ENCODE data around the gene VTCN1. TPM values are rescaled to one million over a fixed set of nuclear protein-coding genes. Genes with fewer than 3 reads are reported as not detected.

Gene VTCN1
- polyA plus RNA-seq, 2 donors, result 0.06 TPM; not detected in 1

GRCh38 chr1:117138106-117138505, 72.6 kb downstream of the VTCN1 start:
- no peak overlapping the region for H3K27ac ChIP-seq (ENCODE audit: low read depth in 2 of 2, low read length in 1 of 2)

GRCh38 chr1:117137281-117137855, 73.4 kb downstream of the VTCN1 start:
- Histone ChIP-seq H3K4me1 (ENCODE audit: control insufficient read depth in 2 of 2, insufficient read depth in 2 of 2, low read length in 1 of 2) (no peaks in the 10 kb centered on the region), H3K27ac (ENCODE audit: low read depth in 2 of 2, low read length in 1 of 2) (no peak overlapping the region), H3K36me3 (ENCODE audit: control insufficient read depth in 2 of 2, insufficient read depth in 2 of 2, low read length in 1 of 2) (no peaks in the 10 kb centered on the region), H3K9me3 (ENCODE audit: control insufficient read depth in 2 of 2, insufficient read depth in 1 of 2, low read depth in 1 of 2, low read length in 1 of 2) (no peaks in the 10 kb centered on the region), H3K27me3 (ENCODE audit: control insufficient read depth in 1 of 2, insufficient read depth in 2 of 2, low read length in 2 of 2) (no peaks in the 10 kb centered on the region), H3K4me3 (ENCODE audit: low read depth in 1 of 2, low read length in 2 of 2) (no peak overlapping the region)
- 77 to 82% methylated on average over 3 of the region's 3 CpGs for WGBS, 2 donors

More at GRCh38 chr1:117138106-117138505, 72.6 kb downstream of the VTCN1 start:
- Histone ChIP-seq H3K4me3 (ENCODE audit: low read depth in 1 of 2, low read length in 2 of 2) (no peak overlapping the region), H3K9me3 (ENCODE audit: control insufficient read depth in 2 of 2, insufficient read depth in 1 of 2, low read depth in 1 of 2, low read length in 1 of 2) (no peaks in the 10 kb centered on the region), H3K4me1 (ENCODE audit: control insufficient read depth in 2 of 2, insufficient read depth in 2 of 2, low read length in 1 of 2) (no peaks in the 10 kb centered on the region), H3K36me3 (ENCODE audit: control insufficient read depth in 2 of 2, insufficient read depth in 2 of 2, low read length in 1 of 2) (no peaks in the 10 kb centered on the region), H3K27me3 (ENCODE audit: control insufficient read depth in 1 of 2, insufficient read depth in 2 of 2, low read length in 2 of 2) (no peaks in the 10 kb centered on the region)
- WGBS, 2 donors, result 93 to 95% methylated on average over 3 of the region's 3 CpGs

GRCh38 chr1:117136749-117137148, 74.0 kb downstream of the VTCN1 start:
- Histone ChIP-seq H3K4me3 (ENCODE audit: low read depth in 1 of 2, low read length in 2 of 2) (no peak overlapping the region), H3K27me3 (ENCODE audit: control insufficient read depth in 1 of 2, insufficient read depth in 2 of 2, low read length in 2 of 2) (no peaks in the 10 kb centered on the region), H3K9me3 (ENCODE audit: control insufficient read depth in 2 of 2, insufficient read depth in 1 of 2, low read depth in 1 of 2, low read length in 1 of 2) (no peaks in the 10 kb centered on the region), H3K27ac (ENCODE audit: low read depth in 2 of 2, low read length in 1 of 2) (no peak overlapping the region), H3K36me3 (ENCODE audit: control insufficient read depth in 2 of 2, insufficient read depth in 2 of 2, low read length in 1 of 2) (no peaks in the 10 kb centered on the region), H3K4me1 (ENCODE audit: control insufficient read depth in 2 of 2, insufficient read depth in 2 of 2, low read length in 1 of 2) (no peaks in the 10 kb centered on the region)
- 54 to 66% methylated on average over 2 of the region's 2 CpGs for WGBS, 2 donors

GRCh38 chr1:117135329-117135728, 75.4 kb downstream of the VTCN1 start:
- 78 to 85% methylated on average over 2 of the region's 2 CpGs for WGBS, 2 donors
- no peaks in the 10 kb centered on the region for H3K9me3 ChIP-seq (ENCODE audit: control insufficient read depth in 2 of 2, insufficient read depth in 1 of 2, low read depth in 1 of 2, low read length in 1 of 2)

GRCh38 chr1:117130526-117130925, 80.2 kb downstream of the VTCN1 start:
- Histone ChIP-seq H3K27me3 (ENCODE audit: control insufficient read depth in 1 of 2, insufficient read depth in 2 of 2, low read length in 2 of 2) (no peaks in the 10 kb centered on the region), H3K36me3 (ENCODE audit: control insufficient read depth in 2 of 2, insufficient read depth in 2 of 2, low read length in 1 of 2) (no peaks in the 10 kb centered on the region), H3K9me3 (ENCODE audit: control insufficient read depth in 2 of 2, insufficient read depth in 1 of 2, low read depth in 1 of 2, low read length in 1 of 2) (no peaks in the 10 kb centered on the region), H3K27ac (ENCODE audit: low read depth in 2 of 2, low read length in 1 of 2) (no peak overlapping the region), H3K4me1 (ENCODE audit: control insufficient read depth in 2 of 2, insufficient read depth in 2 of 2, low read length in 1 of 2) (no peaks in the 10 kb centered on the region), H3K4me3 (ENCODE audit: low read depth in 1 of 2, low read length in 2 of 2) (no peak overlapping the region)
- 92 to 97% methylated on average over 4 of the region's 4 CpGs for WGBS, 2 donors

More at GRCh38 chr1:117135329-117135728, 75.4 kb downstream of the VTCN1 start:
- Histone ChIP-seq H3K4me1 (ENCODE audit: control insufficient read depth in 2 of 2, insufficient read depth in 2 of 2, low read length in 1 of 2) (no peaks in the 10 kb centered on the region), H3K27me3 (ENCODE audit: control insufficient read depth in 1 of 2, insufficient read depth in 2 of 2, low read length in 2 of 2) (no peaks in the 10 kb centered on the region), H3K36me3 (ENCODE audit: control insufficient read depth in 2 of 2, insufficient read depth in 2 of 2, low read length in 1 of 2) (no peaks in the 10 kb centered on the region), H3K27ac (ENCODE audit: low read depth in 2 of 2, low read length in 1 of 2) (no peak overlapping the region), H3K4me3 (ENCODE audit: low read depth in 1 of 2, low read length in 2 of 2) (no peak overlapping the region)

GRCh38 chr1:117128323-117129079, 82.2 kb downstream of the VTCN1 start:
- H3K27ac ChIP-seq (ENCODE audit: low read depth in 2 of 2, low read length in 1 of 2), result no peak overlapping the region
- no peaks in the 10 kb centered on the region for H3K9me3 ChIP-seq (ENCODE audit: control insufficient read depth in 2 of 2, insufficient read depth in 1 of 2, low read depth in 1 of 2, low read length in 1 of 2)
- WGBS, 2 donors, result 24 to 25% methylated on average over 5 of the region's 5 CpGs

GRCh38 chr1:117127795-117128194, 82.9 kb downstream of the VTCN1 start:
- H3K9me3 ChIP-seq (ENCODE audit: control insufficient read depth in 2 of 2, insufficient read depth in 1 of 2, low read depth in 1 of 2, low read length in 1 of 2), result no peaks in the 10 kb centered on the region
- no peak overlapping the region for H3K27ac ChIP-seq (ENCODE audit: low read depth in 2 of 2, low read length in 1 of 2)
- H3K27me3 ChIP-seq (ENCODE audit: control insufficient read depth in 1 of 2, insufficient read depth in 2 of 2, low read length in 2 of 2), result no peaks in the 10 kb centered on the region
- no peaks in the 10 kb centered on the region for H3K4me1 ChIP-seq (ENCODE audit: control insufficient read depth in 2 of 2, insufficient read depth in 2 of 2, low read length in 1 of 2)
- no peaks in the 10 kb centered on the region for H3K36me3 ChIP-seq (ENCODE audit: control insufficient read depth in 2 of 2, insufficient read depth in 2 of 2, low read length in 1 of 2)
- H3K4me3 ChIP-seq (ENCODE audit: low read depth in 1 of 2, low read length in 2 of 2), result no peak overlapping the region

More at GRCh38 chr1:117128323-117129079, 82.2 kb downstream of the VTCN1 start:
- Histone ChIP-seq H3K4me1 (ENCODE audit: control insufficient read depth in 2 of 2, insufficient read depth in 2 of 2, low read length in 1 of 2) (no peaks in the 10 kb centered on the region), H3K4me3 (ENCODE audit: low read depth in 1 of 2, low read length in 2 of 2) (no peak overlapping the region), H3K27me3 (ENCODE audit: control insufficient read depth in 1 of 2, insufficient read depth in 2 of 2, low read length in 2 of 2) (no peaks in the 10 kb centered on the region), H3K36me3 (ENCODE audit: control insufficient read depth in 2 of 2, insufficient read depth in 2 of 2, low read length in 1 of 2) (no peaks in the 10 kb centered on the region)

GRCh38 chr1:117124661-117125060, 86.1 kb downstream of the VTCN1 start:
- no peak overlapping the region for H3K4me3 ChIP-seq (ENCODE audit: low read depth in 1 of 2, low read length in 2 of 2)
- no peaks in the 10 kb centered on the region for H3K9me3 ChIP-seq (ENCODE audit: control insufficient read depth in 2 of 2, insufficient read depth in 1 of 2, low read depth in 1 of 2, low read length in 1 of 2)
- H3K27ac ChIP-seq (ENCODE audit: low read depth in 2 of 2, low read length in 1 of 2), result no peak overlapping the region
- H3K27me3 ChIP-seq (ENCODE audit: control insufficient read depth in 1 of 2, insufficient read depth in 2 of 2, low read length in 2 of 2), result no peaks in the 10 kb centered on the region
- WGBS, 2 donors, result 51 to 83% methylated on average over 1 of the region's 1 CpG
- H3K36me3 ChIP-seq (ENCODE audit: control insufficient read depth in 2 of 2, insufficient read depth in 2 of 2, low read length in 1 of 2), result no peaks in the 10 kb centered on the region
- H3K4me1 ChIP-seq (ENCODE audit: control insufficient read depth in 2 of 2, insufficient read depth in 2 of 2, low read length in 1 of 2), result peaks cover 0 to 9% of the 10 kb centered on the region in 2 donors

- Histone ChIP-seq H3K4me3 (ENCODE audit: low read depth in 1 of 2, low read length in 2 of 2) (no peak overlapping the region), H3K9me3 (ENCODE audit: control insufficient read depth in 2 of 2, insufficient read depth in 1 of 2, low read depth in 1 of 2, low read length in 1 of 2) (no peaks in the 10 kb centered on the region)
- WGBS, 2 donors, result 94 to 95% methylated on average over 2 of the region's 2 CpGs
These were observed 87.5 kb downstream of the VTCN1 start for GRCh38 chr1:117123274-117123673.

More at GRCh38 chr1:117123274-117123673, 87.5 kb downstream of the VTCN1 start:
- Histone ChIP-seq H3K4me1 (ENCODE audit: control insufficient read depth in 2 of 2, insufficient read depth in 2 of 2, low read length in 1 of 2) (peaks cover 0 to 9% of the 10 kb centered on the region in 2 donors), H3K27ac (ENCODE audit: low read depth in 2 of 2, low read length in 1 of 2) (no peak overlapping the region), H3K36me3 (ENCODE audit: control insufficient read depth in 2 of 2, insufficient read depth in 2 of 2, low read length in 1 of 2) (no peaks in the 10 kb centered on the region), H3K27me3 (ENCODE audit: control insufficient read depth in 1 of 2, insufficient read depth in 2 of 2, low read length in 2 of 2) (no peaks in the 10 kb centered on the region)

All from esophagus (tissue), 2 donors.